D721Med (cell line): Measurements from ENCODE around the gene PALM.

Experiments
- DNase-seq: peaks from one replicate; pipeline ENCODE4 v3.0.0; 2011; ENCODE audit warnings: low spot score; ENCODE audit not compliant: insufficient read length
- FAIRE-seq: peaks from 2 replicates; lab custom pipeline; 2011; peaks lifted over from hg19 to GRCh38; lab: Jason Lieb, UNC
- CTCF ChIP-seq: IDR thresholded peaks from 2 replicates; pipeline ENCODE4 v1.5.1; 2012; ENCODE audit warnings: mild to moderate bottlenecking, control low read depth; ENCODE audit not compliant: insufficient read depth; ENCODE audit errors: missing control alignments

PALM gene

GRCh38 chr19:752652-753517 lies 44.1 kb downstream of the PALM start:
- FAIRE-seq (no peak), DNase-seq (no peak)
- TF ChIP-seq CTCF: no peak

- FAIRE-seq (no peak), DNase-seq (no peak)
These were observed 45.8 kb downstream of the PALM start for GRCh38 chr19:754530-754929.

GRCh38 chr19:755063-755462 lies 46.3 kb downstream of the PALM start:
- DNase-seq: no peak

More at GRCh38 chr19:754530-754929, 45.8 kb downstream of the PALM start:
- no peak for TF ChIP-seq CTCF

GRCh38 chr19:756236-756635 lies 47.5 kb downstream of the PALM start:
- no peak for TF ChIP-seq CTCF
- DNase-seq: no peak
- no peak for FAIRE-seq

More at GRCh38 chr19:755063-755462, 46.3 kb downstream of the PALM start:
- TF ChIP-seq CTCF: no peak
- no peak for FAIRE-seq

GRCh38 chr19:756821-757688 lies 48.3 kb downstream of the PALM start:
- no peak for DNase-seq
- FAIRE-seq: no peak
- no peak for TF ChIP-seq CTCF

- no peak for TF ChIP-seq CTCF
- no peak for DNase-seq
- FAIRE-seq: no peak
These were observed 49.3 kb downstream of the PALM start for GRCh38 chr19:757811-758668.
